H1 (cell line): ENCODE measurements around the gene ASTN2. TPM values are rescaled to one million over a fixed set of nuclear protein-coding genes. Genes with fewer than 3 reads are reported as not detected.

Experiments
- CTCF ChIA-PET: fragments of 300-600 bp; sonication (Branson Sonifier 250); formaldehyde crosslinking; loops from one replicate; lab custom pipeline; 2021; ENCODE audit not compliant: partially characterized antibody; lab: Charles Lee
- POLR2A ChIA-PET: fragments of 300-600 bp; sonication (Branson Sonifier 250); formaldehyde crosslinking; loops from one replicate; lab custom pipeline; 2021; ENCODE audit warnings: inconsistent platforms; ENCODE audit not compliant: partially characterized antibody; lab: Charles Lee
- DNase-seq, 2 experiments: peaks; one replicate each; pipeline versions ENCODE4 v3.0.0 to v3.0.0-alpha.2; 2010 to 2022; ENCODE audit warnings: low spot score in 2 of 2, low read depth in 1 of 2, mixed read lengths in 1 of 2
- FAIRE-seq: peaks from 2 replicates; lab custom pipeline; 2011; peaks lifted over from hg19 to GRCh38; lab: Jason Lieb, UNC
- H2AFZ ChIP-seq: 2 replicates; pipeline ENCODE4 v1.8.1; 2012; ENCODE audit warnings: low read length, inconsistent platforms
- H2AK5ac ChIP-seq: 2 replicates; pipeline ENCODE4 v1.6.1; 2013; ENCODE audit warnings: low read depth, low read length
- H2BK120ac ChIP-seq: replicated peaks from 2 replicates; pipeline ENCODE3; 2013; ENCODE audit warnings: low read depth, low read length, inconsistent platforms
- H2BK12ac ChIP-seq: 2 replicates; pipeline ENCODE4 v1.6.1; 2013; ENCODE audit warnings: low read depth, low read length
- H2BK15ac ChIP-seq: 2 replicates; pipeline ENCODE4 v1.6.1; 2013; ENCODE audit warnings: low read length
- H2BK20ac ChIP-seq: 2 replicates; pipeline ENCODE4 v1.6.1; 2013; ENCODE audit warnings: low read length
- H2BK5ac ChIP-seq: 2 replicates; pipeline ENCODE4 v1.6.1; 2013; ENCODE audit warnings: low read depth, low read length
- H3K14ac ChIP-seq: 2 replicates; pipeline ENCODE4 v1.6.1; 2013; ENCODE audit warnings: inconsistent platforms; ENCODE audit not compliant: insufficient read length
- H3K18ac ChIP-seq: 2 replicates; pipeline ENCODE4 v1.6.1; 2013; ENCODE audit warnings: low read length; ENCODE audit errors: extremely low read depth
- H3K23ac ChIP-seq: 2 replicates; pipeline ENCODE4 v1.6.1; 2013; ENCODE audit warnings: inconsistent platforms; ENCODE audit not compliant: insufficient read length
- H3K23me2 ChIP-seq: 2 replicates; pipeline ENCODE4 v1.6.1; 2013; ENCODE audit warnings: low read depth, low read length
- H3K27ac ChIP-seq: 2 replicates; pipeline ENCODE4 v1.6.1; 2011; ENCODE audit warnings: low read depth, low read length, inconsistent platforms
- H3K27me3 ChIP-seq, 4 experiments: replicated peaks in 1 of 4; 1 replicate in 1 of 4; 2 replicates in 3 of 4; pipeline versions ENCODE4 v1.6.1 to v1.8.1; 2011 to 2013; ENCODE audit warnings: low read length in 3 of 4, mild to moderate bottlenecking in 3 of 4, inconsistent platforms in 2 of 4, mixed read lengths in 2 of 4, moderate library complexity in 1 of 4; ENCODE audit not compliant: control insufficient read depth in 3 of 4, insufficient read depth in 3 of 4; ENCODE audit errors: extremely low read depth in 1 of 4
- H3K36me3 ChIP-seq, 4 experiments: 2 replicates each; pipeline versions ENCODE4 v1.6.1 to v1.8.1; 2011 to 2013; ENCODE audit warnings: mild to moderate bottlenecking in 4 of 4, low read length in 3 of 4, moderate library complexity in 2 of 4, control low read depth in 1 of 4, inconsistent platforms in 1 of 4; ENCODE audit not compliant: insufficient read depth in 4 of 4, control insufficient read depth in 2 of 4
- H3K4ac ChIP-seq: replicated peaks from 2 replicates; pipeline ENCODE3; 2013; ENCODE audit warnings: low read length, low read depth, mixed read lengths, inconsistent platforms; ENCODE audit not compliant: insufficient read length
- H3K4me1 ChIP-seq, 4 experiments: replicated peaks in 1 of 4; 1 replicate in 1 of 4; 2 replicates in 3 of 4; pipeline versions ENCODE4 v1.6.1 to v1.8.1; 2011 to 2013; ENCODE audit warnings: low read length in 3 of 4, inconsistent platforms in 2 of 4, mixed read lengths in 1 of 4; ENCODE audit not compliant: insufficient read depth in 4 of 4, control insufficient read depth in 3 of 4
- H3K4me2 ChIP-seq, 2 experiments: 2 replicates each; pipeline versions ENCODE4 v1.6.1 to v1.8.1; 2011 to 2013; ENCODE audit warnings: low read depth in 2 of 2, low read length in 2 of 2, control low read depth in 1 of 2, inconsistent platforms in 1 of 2, mild to moderate bottlenecking in 1 of 2; ENCODE audit not compliant: insufficient read depth in 1 of 2
- H3K4me3 ChIP-seq, 4 experiments: fragments of 200-600, 300-600 bp in 1 of 4; sonication (generic), shearing (Covaris generic), sonication (Bioruptor Twin) in 1 of 4; 2 replicates each; pipeline versions ENCODE4 v1.5.1 to v1.8.1; 2011 to 2016; ENCODE audit warnings: low read length in 4 of 4, low read depth in 3 of 4, control low read depth in 2 of 4, inconsistent platforms in 2 of 4, mild to moderate bottlenecking in 2 of 4, mixed read lengths in 1 of 4, moderate library complexity in 1 of 4; ENCODE audit not compliant: insufficient read depth in 2 of 4; ENCODE audit errors: extremely low read depth in 1 of 4
- H3K56ac ChIP-seq: replicated peaks from 2 replicates; pipeline ENCODE3; 2013; ENCODE audit warnings: low read depth, mild to moderate bottlenecking, mixed read lengths, low read length, inconsistent platforms; ENCODE audit not compliant: insufficient read length
- H3K79me1 ChIP-seq: 2 replicates; pipeline ENCODE4 v1.6.1; 2013; ENCODE audit warnings: low read depth, low read length, control low read depth
- H3K79me2 ChIP-seq, 2 experiments: 2 replicates each; pipeline versions ENCODE4 v1.6.1 to v1.8.1; 2012 to 2013; ENCODE audit warnings: low read length in 2 of 2, mild to moderate bottlenecking in 2 of 2, inconsistent platforms in 1 of 2; ENCODE audit not compliant: insufficient read depth in 2 of 2, control insufficient read depth in 1 of 2
- H3K9ac ChIP-seq, 4 experiments: replicated peaks in 1 of 4; 1 replicate in 1 of 4; 2 replicates in 3 of 4; pipeline versions ENCODE4 v1.6.1 to v1.8.1; 2011 to 2013; ENCODE audit warnings: low read depth in 3 of 4, low read length in 3 of 4, control low read depth in 2 of 4, mild to moderate bottlenecking in 2 of 4, moderate library complexity in 2 of 4, inconsistent platforms in 1 of 4; ENCODE audit errors: extremely low read depth in 1 of 4
- H3K9me3 ChIP-seq, 2 experiments: 2 replicates each; pipeline versions ENCODE4 v1.6.1 to v1.8.1; 2012 to 2013; ENCODE audit warnings: mild to moderate bottlenecking in 2 of 2, moderate library complexity in 2 of 2, control low read depth in 1 of 2, inconsistent platforms in 1 of 2, low read depth in 1 of 2, low read length in 1 of 2, mixed read lengths in 1 of 2; ENCODE audit not compliant: insufficient read depth in 2 of 2
- H4K20me1 ChIP-seq, 2 experiments: replicated peaks in 1 of 2; 2 replicates each; pipeline versions ENCODE3 to v1.8.1; 2011 to 2013; ENCODE audit warnings: inconsistent platforms in 2 of 2, low read length in 2 of 2, mild to moderate bottlenecking in 1 of 2; ENCODE audit not compliant: insufficient read depth in 2 of 2, control insufficient read depth in 1 of 2
- H4K5ac ChIP-seq: 2 replicates; pipeline ENCODE4 v1.6.1; 2013; ENCODE audit warnings: low read length, low read depth, mixed read lengths, inconsistent platforms; ENCODE audit not compliant: insufficient read length
- H4K8ac ChIP-seq: 2 replicates; pipeline ENCODE4 v1.8.0; 2013; ENCODE audit warnings: mild to moderate bottlenecking, moderate library complexity, low read length, inconsistent platforms; ENCODE audit not compliant: insufficient read depth; ENCODE audit errors: extremely low read depth
- H4K91ac ChIP-seq: replicated peaks from 2 replicates; pipeline ENCODE3; 2013; ENCODE audit warnings: low read length, mixed read lengths, inconsistent platforms; ENCODE audit not compliant: insufficient read length
- WGBS, 2 experiments: shearing (Covaris generic) in 1 of 2; methylation state at CpG; one replicate each; pipeline versions ENCODE4 v1.1.6 to v1.1.7; 2013 to 2015; ENCODE audit warnings: low lambda C conversion rate in 2 of 2, mixed read lengths in 2 of 2, inconsistent platforms in 1 of 2, low coverage in 1 of 2, missing lambda C conversion rate in 1 of 2; ENCODE audit not compliant: insufficient replicate concordance in 2 of 2, insufficient coverage in 1 of 2, insufficient read length in 1 of 2; ENCODE audit errors: extremely low coverage in 1 of 2, missing lambda C conversion rate in 1 of 2; 5-methylcytosine and 5-hydroxymethylcytosine counted together
- polyA plus RNA-seq, 7 experiments: library from polyadenylated mRNA; depleted of rRNA in 3 of 7; stranded (reverse) in 5 of 7; unstranded in 2 of 7; fragments of >200 nt in 5 of 7; fragments of 200-250 nt in 2 of 7; gene quantifications; 1 replicate in 5 of 7; 2 replicates in 1 of 7; 4 replicates in 1 of 7; pipeline versions ENCODE4 v1.2.1 to v1.2.3, GENCODE V29; 2011 to 2013; ENCODE audit warnings: missing spikeins in 2 of 7, mixed read lengths in 2 of 7
- total RNA-seq: library from RNA; stranded (reverse); fragmentation: NEBNext Ultra II Directional; extraction: Animal tissue kit (Norgen Biotek cat#: 25700); gene quantifications from 2 replicates; pipeline ENCODE4 v1.2.1, GENCODE V29; 2021

The ASTN2 gene
- total and polyA plus RNA-seq, 2 of the 8 experiments (the other 6 are each of a cell fraction or from before 2014, with no cell fraction given): 8.2 to 13.7 TPM

DNA sequence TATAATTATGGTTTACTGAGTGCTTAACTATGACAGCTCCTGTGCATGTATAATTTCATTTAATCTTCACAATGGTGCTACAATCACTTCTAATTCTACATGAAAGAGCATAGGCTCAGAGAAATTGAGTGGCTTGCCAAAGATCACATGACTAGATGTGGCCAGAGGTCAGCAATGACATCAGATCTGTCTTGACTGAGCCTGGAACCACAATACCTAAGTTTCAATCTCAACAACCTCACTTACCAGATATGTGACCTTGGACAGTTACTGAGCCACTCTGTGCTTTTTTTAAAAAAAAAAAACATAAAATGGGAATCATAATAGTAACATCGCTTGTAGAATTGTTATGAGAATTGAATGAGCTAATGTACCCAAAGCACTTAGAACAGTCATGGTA, 597.1 kb downstream of the ASTN2 start:
- no peak overlapping the region for H4K91ac ChIP-seq
- no peak overlapping the region for H4K5ac ChIP-seq
- POLR2A ChIA-PET: no interaction called here
- H3K4me2 ChIP-seq: no peak overlapping the region
- H3K79me1 ChIP-seq: no peaks in the 10 kb centered on the region
- H3K4ac ChIP-seq: no peak overlapping the region
- H3K23me2 ChIP-seq: no peaks in the 10 kb centered on the region
- 90% methylated on average over 1 of the region's 1 CpG; no CpG with 5 or more reads in 1 of the 2 experiments for WGBS, 2 experiments
- no peak overlapping the region for H3K4me3 ChIP-seq
- no peak overlapping the region for H2BK5ac ChIP-seq
- H4K20me1 ChIP-seq: no peaks in the 10 kb centered on the region
- no peak overlapping the region for H3K18ac ChIP-seq
- no peak overlapping the region for H2BK12ac ChIP-seq
- H2BK120ac ChIP-seq: no peak overlapping the region
- H2BK15ac ChIP-seq: no peak overlapping the region
- no peak overlapping the region for H3K14ac ChIP-seq
- H3K36me3 ChIP-seq: no peaks in the 10 kb centered on the region
- no peak overlapping the region for H2AK5ac ChIP-seq
- no peak for DNase-seq
- no peak overlapping the region for H3K23ac ChIP-seq
- H4K8ac ChIP-seq: no peak overlapping the region
- no peak overlapping the region for H2AFZ ChIP-seq
- CTCF ChIA-PET: interaction anchor here (0.7 to 1.6 kb wide), 3 partner anchors 18 to 43 kb away, joined by 3 to 6 read pairs (median 3); no protein-coding TSS in a partner anchor
- no peak for FAIRE-seq
- no peak overlapping the region for H3K56ac ChIP-seq
- H3K27me3 ChIP-seq: no peaks in the 10 kb centered on the region
- no peaks in the 10 kb centered on the region for H3K9me3 ChIP-seq
- H2BK20ac ChIP-seq: no peak overlapping the region
- no peak overlapping the region for H3K27ac ChIP-seq
- no peaks in the 10 kb centered on the region for H3K79me2 ChIP-seq
- H3K4me1 ChIP-seq: no peaks in the 10 kb centered on the region; a peak in 2 of 7 replicates
- H3K9ac ChIP-seq: no peak overlapping the region
